ENCODE measurements around the gene TBXAS1. TPM values are rescaled to one million over a fixed set of nuclear protein-coding genes. Genes with fewer than 3 reads are reported as not detected.
A peak's percentile ranks its signal among the peaks of the same experiment; 100 is the strongest.

The TBXAS1 gene
- total RNA-seq: 100 to 1,000 TPM in 1 of 3 donors, 10 to 100 TPM in 2; 72.7 to 110 (median 88.7) TPM
- 37.6 TPM for total RNA-seq (2013)

- Mint-ChIP-seq H3K9me3 (peaks cover 1 to 3% of the 10 kb centered on the region in 2 donors), H3K4me3 (peak within 1 kb of the TSS; percentile 92), H3K27ac (peak within 1 kb of the TSS; percentile 93 to 98), H3K27me3 (ENCODE audit: low read depth in 2 of 2) (no peaks in the 10 kb centered on the region), H3K36me3 (peaks cover 14% of the 10 kb centered on the region), H3K4me1 (peaks cover 53 to 58% of the 10 kb centered on the region in 2 donors)
- H3K27me3 ChIP-seq (ENCODE audit: control insufficient read depth, insufficient read depth, low read length): no peaks in the 10 kb centered on the region
- peaks cover 26% of the 10 kb centered on the region for H3K4me1 ChIP-seq (ENCODE audit: control insufficient read depth, insufficient read depth, low read length)
- TF ChIP-seq CTCF (IDR thresholded peaks at IDR 0.05): no peak
- no peaks in the 10 kb centered on the region for H3K36me3 ChIP-seq (ENCODE audit: control insufficient read depth, insufficient read depth, low read length)
- peak within 1 kb of the TSS; percentile 12 for H3K4me3 ChIP-seq (ENCODE audit: low read length)
- no peaks in the 10 kb centered on the region for H3K9me3 ChIP-seq (ENCODE audit: control insufficient read depth, insufficient read depth, low read length)
- peak within 1 kb of the TSS; percentile 70 for H3K27ac ChIP-seq (ENCODE audit: low read length)
- DNase-seq (peak in 1 of 2 donors; percentile 31), ATAC-seq (peak; percentile 55 to 82 (median 62))
- intact Hi-C loops (cut with micrococcal nuclease): no loop called here
- 24% methylated on average over 9 of the region's 10 CpGs for whole genome bisulfite sequencing (ENCODE audit: insufficient coverage)
These were observed at the start of gene TBXAS1 for GRCh38 chr7:139829025-139829774. TBXAS1 (plus strand) TSS chr7:139829264; CDS start chr7:139829391, 127 bp downstream.

GRCh38 chr7:139782932-139783331, 46.1 kb upstream of the TBXAS1 start:
- 91% methylated on average over 2 of the region's 3 CpGs for WGBS (ENCODE audit: insufficient coverage)
- Mint-ChIP-seq H3K36me3 (no peaks in the 10 kb centered on the region), H3K4me1 (peaks cover 21 to 22% of the 10 kb centered on the region in 2 donors), H3K27me3 (ENCODE audit: low read depth in 2 of 2) (no peaks in the 10 kb centered on the region), H3K9me3 (no peaks in the 10 kb centered on the region), H3K27ac (no peak overlapping the region), H3K4me3 (no peak overlapping the region)
- Histone ChIP-seq H3K4me3 (ENCODE audit: low read length) (no peak overlapping the region), H3K27ac (ENCODE audit: low read length) (no peak overlapping the region), H3K36me3 (ENCODE audit: control insufficient read depth, insufficient read depth, low read length) (no peaks in the 10 kb centered on the region), H3K9me3 (ENCODE audit: control insufficient read depth, insufficient read depth, low read length) (no peaks in the 10 kb centered on the region), H3K27me3 (ENCODE audit: control insufficient read depth, insufficient read depth, low read length) (peaks cover 4% of the 10 kb centered on the region), H3K4me1 (ENCODE audit: control insufficient read depth, insufficient read depth, low read length) (peaks cover 6% of the 10 kb centered on the region)
- intact Hi-C loops (cut with micrococcal nuclease): no loop called here
- ATAC-seq (no peak), DNase-seq (no peak)
- TF ChIP-seq CTCF (IDR thresholded peaks at IDR 0.05): no peak

- WGBS (ENCODE audit: insufficient coverage): 80% methylated on average over 3 of the region's 3 CpGs
- no peaks in the 10 kb centered on the region for H3K36me3 Mint-ChIP-seq
- no peak overlapping the region for H3K27ac ChIP-seq (ENCODE audit: low read length)
- no peak for DNase-seq
- intact Hi-C loops (cut with micrococcal nuclease): no loop called here
- H3K27me3 Mint-ChIP-seq (ENCODE audit: low read depth in 2 of 2): no peaks in the 10 kb centered on the region
- H3K9me3 Mint-ChIP-seq: no peaks in the 10 kb centered on the region
- H3K36me3 ChIP-seq (ENCODE audit: control insufficient read depth, insufficient read depth, low read length): no peaks in the 10 kb centered on the region
- no peak overlapping the region for H3K4me3 Mint-ChIP-seq
- H3K4me1 Mint-ChIP-seq: peaks cover 14% of the 10 kb centered on the region in 2 donors
- H3K4me3 ChIP-seq (ENCODE audit: low read length): no peak overlapping the region
- H3K4me1 ChIP-seq (ENCODE audit: control insufficient read depth, insufficient read depth, low read length): peaks cover under 1% of the 10 kb centered on the region
- H3K27me3 ChIP-seq (ENCODE audit: control insufficient read depth, insufficient read depth, low read length): peaks cover 4% of the 10 kb centered on the region
- no peak for TF ChIP-seq CTCF (IDR thresholded peaks at IDR 0.05)
- ATAC-seq: no peak
- no peak overlapping the region for H3K27ac Mint-ChIP-seq
- no peaks in the 10 kb centered on the region for H3K9me3 ChIP-seq (ENCODE audit: control insufficient read depth, insufficient read depth, low read length)
These were observed 45.2 kb upstream of the TBXAS1 start for GRCh38 chr7:139783647-139784385.

All from natural killer cell (primary cell).